Measurements from ENCODE around the gene TOR1A. TPM values are rescaled to one million over a fixed set of nuclear protein-coding genes. Genes with fewer than 3 reads are reported as not detected.

Gene TOR1A
- total RNA-seq, 1 donor from 2014 or later = 11.0 TPM

- H3K36me3 ChIP-seq (ENCODE audit: control insufficient read depth in 3 of 3, insufficient read depth in 3 of 3, low read length in 3 of 3) = peaks cover 15 to 26% (median 25%) of the 10 kb centered on the region in 3 donors
- no peaks in the 10 kb centered on the region for H3K27me3 ChIP-seq (ENCODE audit: control insufficient read depth in 3 of 3, insufficient read depth in 3 of 3, low read length in 3 of 3)
- peak overlapping the region; percentile 85 to 95 (median 91) for H3K9ac ChIP-seq (ENCODE audit: low read depth in 1 of 3, low read length in 3 of 3)
- H3K4me3 ChIP-seq (ENCODE audit: low read length in 3 of 3) = peak overlapping the region; percentile 82 to 99 (median 91)
- H3K27ac ChIP-seq (ENCODE audit: low read depth, low read length) = peak overlapping the region; percentile 81
- peaks cover 22 to 41% (median 24%) of the 10 kb centered on the region in 3 donors for H3K4me1 ChIP-seq (ENCODE audit: control insufficient read depth in 3 of 3, insufficient read depth in 3 of 3, low read length in 3 of 3)
- H3K9me3 ChIP-seq (ENCODE audit: control insufficient read depth in 3 of 3, low read length in 3 of 3) = no peaks in the 10 kb centered on the region
Observed at GRCh38 chr9:129836311-129837007, 12.5 kb upstream of the TOR1A start.

- no peaks in the 10 kb centered on the region for H3K9me3 ChIP-seq (ENCODE audit: control insufficient read depth in 3 of 3, low read length in 3 of 3)
- H3K27me3 ChIP-seq (ENCODE audit: control insufficient read depth in 3 of 3, insufficient read depth in 3 of 3, low read length in 3 of 3) = no peaks in the 10 kb centered on the region
- H3K9ac ChIP-seq (ENCODE audit: low read depth in 1 of 3, low read length in 3 of 3) = peak overlapping the region; percentile 85 to 95 (median 91)
- peak overlapping the region; percentile 81 for H3K27ac ChIP-seq (ENCODE audit: low read depth, low read length)
- H3K36me3 ChIP-seq (ENCODE audit: control insufficient read depth in 3 of 3, insufficient read depth in 3 of 3, low read length in 3 of 3) = peaks cover 16 to 30% (median 28%) of the 10 kb centered on the region in 3 donors
- H3K4me1 ChIP-seq (ENCODE audit: control insufficient read depth in 3 of 3, insufficient read depth in 3 of 3, low read length in 3 of 3) = peaks cover 22 to 41% (median 24%) of the 10 kb centered on the region in 3 donors
- H3K4me3 ChIP-seq (ENCODE audit: low read length in 3 of 3) = peak overlapping the region; percentile 82 to 99 (median 91)
Observed at GRCh38 chr9:129835860-129836223, 11.9 kb upstream of the TOR1A start.

DNA sequence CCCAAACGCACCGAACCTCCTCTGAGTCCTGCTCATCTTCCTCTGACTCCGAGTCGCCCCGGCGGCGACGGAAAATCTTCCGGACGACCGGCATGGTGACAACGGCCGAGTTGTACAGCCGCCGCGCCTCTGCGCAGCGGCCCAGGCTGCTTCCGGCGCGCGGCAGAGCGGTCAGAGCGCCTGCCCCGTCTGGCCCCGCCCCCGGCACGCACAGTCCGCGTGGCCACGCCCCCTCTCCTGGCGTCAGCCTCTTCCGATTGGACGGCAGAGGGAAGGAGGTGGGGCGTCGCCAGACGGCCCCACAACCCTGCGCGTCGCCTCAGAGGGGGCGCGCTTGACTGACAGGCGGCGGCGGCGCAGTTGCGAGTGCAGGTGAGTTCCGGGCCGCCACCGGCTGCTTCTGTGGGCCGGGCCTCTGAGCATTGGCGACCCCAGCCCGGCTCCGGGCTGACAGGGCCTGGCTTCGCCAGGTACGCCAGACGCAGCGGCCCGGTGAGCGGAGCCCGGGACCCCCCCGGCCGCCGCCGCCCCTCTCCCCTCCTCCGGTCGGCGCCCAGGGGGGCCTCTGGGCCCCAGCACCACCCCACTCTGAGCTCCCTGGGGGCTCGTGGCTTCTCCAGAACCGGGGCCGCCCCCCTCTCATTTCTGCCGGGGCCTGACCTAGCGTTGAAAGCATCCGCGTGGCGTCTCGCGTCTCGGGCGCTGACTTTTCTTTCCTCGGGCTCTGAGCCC lies 11.4 kb upstream of the TOR1A start, which contains the start of the genes C9orf78 and USP20:
Gene C9orf78, minus strand, starts transcription at position 148 of the 732 bp plus-strand sequence. Its CDS starts 54 bp downstream, at position 94.
Gene USP20, plus strand, starts transcription at position 331 of the 732 bp plus-strand sequence. CDS start 17,098 bp downstream, outside the sequence.
- Histone ChIP-seq H3K4me1 (ENCODE audit: control insufficient read depth in 3 of 3, insufficient read depth in 3 of 3, low read length in 3 of 3) (peaks cover 22 to 41% (median 24%) of the 10 kb centered on the region in 3 donors), H3K9ac (ENCODE audit: low read depth in 1 of 3, low read length in 3 of 3) (peak within 1 kb of the TSS; percentile 91 to 95 (median 94)), H3K9me3 (ENCODE audit: control insufficient read depth in 3 of 3, low read length in 3 of 3) (no peaks in the 10 kb centered on the region), H3K27me3 (ENCODE audit: control insufficient read depth in 3 of 3, insufficient read depth in 3 of 3, low read length in 3 of 3) (no peaks in the 10 kb centered on the region), H3K36me3 (ENCODE audit: control insufficient read depth in 3 of 3, insufficient read depth in 3 of 3, low read length in 3 of 3) (peaks cover 20 to 33% (median 33%) of the 10 kb centered on the region in 3 donors), H3K27ac (ENCODE audit: low read depth, low read length) (peak within 1 kb of the TSS; percentile 81), H3K4me3 (ENCODE audit: low read length in 3 of 3) (peak within 1 kb of the TSS; percentile 91 to 100 (median 99))

GRCh38 chr9:129834489-129835127 lies 10.7 kb upstream of the TOR1A start:
- Histone ChIP-seq H3K36me3 (ENCODE audit: control insufficient read depth in 3 of 3, insufficient read depth in 3 of 3, low read length in 3 of 3) (peaks cover 26 to 40% (median 37%) of the 10 kb centered on the region in 3 donors), H3K27ac (ENCODE audit: low read depth, low read length) (peak overlapping the region; percentile 81), H3K27me3 (ENCODE audit: control insufficient read depth in 3 of 3, insufficient read depth in 3 of 3, low read length in 3 of 3) (no peaks in the 10 kb centered on the region), H3K9me3 (ENCODE audit: control insufficient read depth in 3 of 3, low read length in 3 of 3) (no peaks in the 10 kb centered on the region), H3K4me3 (ENCODE audit: low read length in 3 of 3) (peak overlapping the region; percentile 91 to 100 (median 99)), H3K4me1 (ENCODE audit: control insufficient read depth in 3 of 3, insufficient read depth in 3 of 3, low read length in 3 of 3) (peaks cover 22 to 39% (median 23%) of the 10 kb centered on the region in 3 donors), H3K9ac (ENCODE audit: low read depth in 1 of 3, low read length in 3 of 3) (peak overlapping the region; percentile 91 to 95 (median 94))

- Histone ChIP-seq H3K27me3 (ENCODE audit: control insufficient read depth in 3 of 3, insufficient read depth in 3 of 3, low read length in 3 of 3) (no peaks in the 10 kb centered on the region), H3K4me1 (ENCODE audit: control insufficient read depth in 3 of 3, insufficient read depth in 3 of 3, low read length in 3 of 3) (peaks cover 21 to 29% (median 22%) of the 10 kb centered on the region in 3 donors), H3K36me3 (ENCODE audit: control insufficient read depth in 3 of 3, insufficient read depth in 3 of 3, low read length in 3 of 3) (peaks cover 36 to 51% (median 51%) of the 10 kb centered on the region in 3 donors), H3K9ac (ENCODE audit: low read depth in 1 of 3, low read length in 3 of 3) (no peak overlapping the region), H3K4me3 (ENCODE audit: low read length in 3 of 3) (no peak overlapping the region), H3K9me3 (ENCODE audit: control insufficient read depth in 3 of 3, low read length in 3 of 3) (no peaks in the 10 kb centered on the region), H3K27ac (ENCODE audit: low read depth, low read length) (no peak overlapping the region)
Observed at GRCh38 chr9:129832982-129833381, 9.0 kb upstream of the TOR1A start.

DNA sequence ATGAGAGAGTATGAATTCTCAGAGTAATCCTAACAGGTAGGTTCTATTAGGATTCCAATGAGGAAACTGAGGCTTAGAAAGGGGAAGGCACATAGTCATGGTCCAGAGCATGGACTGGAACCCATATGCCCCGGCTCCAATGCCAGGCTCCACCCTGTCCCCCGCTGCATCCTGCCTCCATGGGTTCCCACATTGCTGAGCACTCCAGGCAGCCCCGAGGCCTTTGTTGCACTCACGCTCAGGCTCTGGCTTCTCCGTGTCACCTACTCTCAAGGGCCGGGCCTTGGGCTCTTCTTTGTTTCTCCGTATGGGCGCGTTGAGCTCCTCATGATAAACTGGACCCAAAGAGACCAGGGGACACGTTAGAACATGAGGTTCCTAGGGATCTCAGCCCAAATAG lies 5.0 kb upstream of the TOR1A start:
- peaks cover 0 to 3% (median 1%) of the 10 kb centered on the region in 3 donors for H3K4me1 ChIP-seq (ENCODE audit: control insufficient read depth in 3 of 3, insufficient read depth in 3 of 3, low read length in 3 of 3)
- H3K9me3 ChIP-seq (ENCODE audit: control insufficient read depth in 3 of 3, low read length in 3 of 3) = no peaks in the 10 kb centered on the region
- no peak overlapping the region for H3K4me3 ChIP-seq (ENCODE audit: low read length in 3 of 3)
- no peak overlapping the region for H3K27ac ChIP-seq (ENCODE audit: low read depth, low read length)
- H3K27me3 ChIP-seq (ENCODE audit: control insufficient read depth in 3 of 3, insufficient read depth in 3 of 3, low read length in 3 of 3) = no peaks in the 10 kb centered on the region
- H3K9ac ChIP-seq (ENCODE audit: low read depth in 1 of 3, low read length in 3 of 3) = no peak overlapping the region
- peaks cover 28 to 51% (median 48%) of the 10 kb centered on the region in 3 donors for H3K36me3 ChIP-seq (ENCODE audit: control insufficient read depth in 3 of 3, insufficient read depth in 3 of 3, low read length in 3 of 3)

DNA sequence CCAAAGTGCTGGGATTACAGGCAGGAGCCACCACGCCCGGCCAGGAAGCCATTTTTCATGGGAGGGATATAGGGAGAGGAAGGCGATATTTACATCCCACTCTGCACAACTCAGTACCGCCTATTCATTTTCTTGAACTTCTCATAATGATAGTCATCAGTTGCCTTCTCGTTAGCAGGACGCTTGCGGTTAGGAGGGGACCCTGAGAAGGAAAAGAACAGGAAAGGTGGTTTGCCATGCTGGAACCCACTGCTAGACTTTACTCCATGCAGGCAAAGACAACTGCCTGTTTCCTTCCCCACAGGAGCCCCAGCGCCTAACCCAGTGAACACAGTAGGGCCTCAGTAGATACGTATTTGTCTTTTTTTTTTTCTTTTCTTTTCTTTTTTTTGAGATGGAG lies 4.1 kb upstream of the TOR1A start:
- H3K4me3 ChIP-seq (ENCODE audit: low read length in 3 of 3) = no peak overlapping the region
- no peaks in the 10 kb centered on the region for H3K9me3 ChIP-seq (ENCODE audit: control insufficient read depth in 3 of 3, low read length in 3 of 3)
- H3K27me3 ChIP-seq (ENCODE audit: control insufficient read depth in 3 of 3, insufficient read depth in 3 of 3, low read length in 3 of 3) = no peaks in the 10 kb centered on the region
- no peak overlapping the region for H3K9ac ChIP-seq (ENCODE audit: low read depth in 1 of 3, low read length in 3 of 3)
- H3K36me3 ChIP-seq (ENCODE audit: control insufficient read depth in 3 of 3, insufficient read depth in 3 of 3, low read length in 3 of 3) = peaks cover 24 to 48% (median 43%) of the 10 kb centered on the region in 3 donors
- H3K4me1 ChIP-seq (ENCODE audit: control insufficient read depth in 3 of 3, insufficient read depth in 3 of 3, low read length in 3 of 3) = peaks cover 1 to 2% (median 2%) of the 10 kb centered on the region in 3 donors
- no peak overlapping the region for H3K27ac ChIP-seq (ENCODE audit: low read depth, low read length)

DNA sequence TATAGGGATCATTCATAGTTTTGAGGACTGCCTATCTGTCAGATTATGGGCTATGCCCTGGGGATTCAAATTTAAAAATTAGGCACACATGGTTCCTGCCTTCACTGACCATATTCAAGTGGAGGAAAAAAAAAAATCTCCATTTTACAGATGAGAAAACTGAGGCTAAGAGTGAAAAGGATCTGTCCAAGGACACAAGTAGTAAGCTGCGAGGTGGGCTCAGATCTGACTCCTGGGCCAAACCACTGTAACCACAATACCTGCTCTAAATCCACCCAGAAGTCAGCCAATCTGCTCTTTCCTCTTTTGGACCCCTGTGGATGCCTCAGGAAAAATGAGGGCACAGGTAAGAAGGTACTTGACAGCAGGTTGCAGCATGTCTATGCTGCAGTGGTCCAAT lies 2.8 kb upstream of the TOR1A start:
- no peak overlapping the region for H3K9ac ChIP-seq (ENCODE audit: low read depth in 1 of 3, low read length in 3 of 3)
- H3K27me3 ChIP-seq (ENCODE audit: control insufficient read depth in 3 of 3, insufficient read depth in 3 of 3, low read length in 3 of 3) = no peaks in the 10 kb centered on the region
- no peak overlapping the region for H3K4me3 ChIP-seq (ENCODE audit: low read length in 3 of 3)
- H3K4me1 ChIP-seq (ENCODE audit: control insufficient read depth in 3 of 3, insufficient read depth in 3 of 3, low read length in 3 of 3) = peaks cover 5 to 9% (median 6%) of the 10 kb centered on the region in 3 donors
- peaks cover 30 to 38% (median 37%) of the 10 kb centered on the region in 3 donors for H3K36me3 ChIP-seq (ENCODE audit: control insufficient read depth in 3 of 3, insufficient read depth in 3 of 3, low read length in 3 of 3)
- no peak overlapping the region for H3K27ac ChIP-seq (ENCODE audit: low read depth, low read length)
- H3K9me3 ChIP-seq (ENCODE audit: control insufficient read depth in 3 of 3, low read length in 3 of 3) = no peaks in the 10 kb centered on the region

- Histone ChIP-seq H3K9ac (ENCODE audit: low read depth in 1 of 3, low read length in 3 of 3) (no peak overlapping the region), H3K36me3 (ENCODE audit: control insufficient read depth in 3 of 3, insufficient read depth in 3 of 3, low read length in 3 of 3) (peaks cover 28 to 36% (median 34%) of the 10 kb centered on the region in 3 donors), H3K27ac (ENCODE audit: low read depth, low read length) (no peak overlapping the region), H3K27me3 (ENCODE audit: control insufficient read depth in 3 of 3, insufficient read depth in 3 of 3, low read length in 3 of 3) (no peaks in the 10 kb centered on the region), H3K9me3 (ENCODE audit: control insufficient read depth in 3 of 3, low read length in 3 of 3) (no peaks in the 10 kb centered on the region), H3K4me3 (ENCODE audit: low read length in 3 of 3) (no peak overlapping the region), H3K4me1 (ENCODE audit: control insufficient read depth in 3 of 3, insufficient read depth in 3 of 3, low read length in 3 of 3) (peaks cover 5 to 9% (median 6%) of the 10 kb centered on the region in 3 donors)
Observed at GRCh38 chr9:129826344-129826743, 2.4 kb upstream of the TOR1A start.
